ENCODE measurements around the gene HCN1. TPM values are rescaled to one million over a fixed set of nuclear protein-coding genes. Genes with fewer than 3 reads are reported as not detected.

Gene HCN1
- under 0.01 TPM in 1 of 2 replicates, not detected in the other for total RNA-seq

GRCh38 chr5:45696206-45696836 is at the start of gene HCN1:
TSS of gene HCN1 (minus strand) at chr5:45696380.

Data from regular cardiac myocyte (primary cell).